Measurements from ENCODE around the gene WWOX. TPM values are rescaled to one million over a fixed set of nuclear protein-coding genes. Genes with fewer than 3 reads are reported as not detected.

WWOX gene
- total and polyA plus RNA-seq, 2 of the 13 experiments (the other 11 are each of a cell fraction or from before 2014, with no cell fraction given), result 9.1 to 37.4 TPM

DNA sequence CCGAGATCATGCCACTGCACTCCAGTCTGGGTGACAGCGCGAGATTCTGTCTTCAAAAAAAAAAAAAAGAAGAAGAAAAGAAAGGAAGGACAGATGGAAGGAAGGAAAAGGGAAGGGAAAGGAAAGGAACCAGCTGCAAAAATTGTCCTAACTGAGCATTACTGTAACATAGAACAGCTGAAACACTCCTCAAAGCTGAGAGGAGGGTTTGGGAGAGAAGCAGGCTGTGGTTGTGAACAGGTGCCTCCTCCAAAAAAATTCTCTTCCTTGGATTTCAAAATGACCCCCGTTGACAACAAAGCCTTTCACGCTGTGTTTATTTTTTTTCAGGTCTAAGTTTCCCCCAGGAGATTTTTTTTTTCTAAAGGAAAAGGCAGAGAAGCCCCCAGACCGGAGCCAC is 541.4 kb downstream of the WWOX start:
- Histone ChIP-seq H2AFZ (ENCODE audit: low read length) (no peak overlapping the region), H3K27me3 (ENCODE audit: control insufficient read depth in 1 of 2, insufficient read depth in 2 of 2, low read length in 2 of 2) (no peaks in the 10 kb centered on the region), H3K9me3 (ENCODE audit: low read length) (no peaks in the 10 kb centered on the region), H3K4me2 (ENCODE audit: low read depth, low read length) (no peak overlapping the region), H4K20me1 (ENCODE audit: insufficient read depth, low read length) (no peaks in the 10 kb centered on the region), H3K9ac (ENCODE audit: insufficient read depth, low read depth, low read length) (no peak overlapping the region), H3K36me3 (replicated peaks in 1 of 2; ENCODE audit: control insufficient read depth in 1 of 2, insufficient read depth in 2 of 2, low read length in 2 of 2) (no peaks in the 10 kb centered on the region), H3K4me1 (ENCODE audit: insufficient read depth, low read length) (peaks cover 8% of the 10 kb centered on the region; the same call in 1 of the 2 replicates), H3K79me2 (ENCODE audit: insufficient read depth, low read length) (no peaks in the 10 kb centered on the region), H3K4me3 (replicated peaks in 1 of 3; ENCODE audit: insufficient read depth in 1 of 3, low read depth in 2 of 3, low read length in 3 of 3) (no peak overlapping the region), H3K27ac (ENCODE audit: extremely low read length, insufficient read depth, low read length) (no peak overlapping the region)
- POLR2A ChIA-PET, result no interaction called here
- CTCF ChIA-PET (ENCODE audit: low intra/inter-chr PET ratio, low total read pairs), result no interaction called here
- in situ Hi-C loops (cut with HindIII; ENCODE audit: extremely low pct_ligation_motif_present, low pct_unique_long_range_greater_than_20kb) (no loop called here), intact Hi-C loops (cut with micrococcal nuclease; ENCODE audit: unreplicated experiment) (no loop called here)
- FAIRE-seq, result no peak
- ATAC-seq, result no peak
- 80% methylated on average over 6 of the region's 6 CpGs for WGBS (ENCODE audit: low lambda C conversion rate)
- no peak for DNase-seq (ENCODE audit: low spot score)
- TF ChIP-seq, protein P1, sequence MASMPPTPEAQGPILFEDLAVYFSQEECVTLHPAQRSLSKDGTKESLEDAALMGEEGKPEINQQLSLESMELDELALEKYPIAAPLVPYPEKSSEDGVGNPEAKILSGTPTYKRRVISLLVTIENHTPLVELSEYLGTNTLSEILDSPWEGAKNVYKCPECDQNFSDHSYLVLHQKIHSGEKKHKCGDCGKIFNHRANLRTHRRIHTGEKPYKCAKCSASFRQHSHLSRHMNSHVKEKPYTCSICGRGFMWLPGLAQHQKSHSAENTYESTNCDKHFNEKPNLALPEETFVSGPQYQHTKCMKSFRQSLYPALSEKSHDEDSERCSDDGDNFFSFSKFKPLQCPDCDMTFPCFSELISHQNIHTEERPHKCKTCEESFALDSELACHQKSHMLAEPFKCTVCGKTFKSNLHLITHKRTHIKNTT (CRISPR knock-in tag; IDR thresholded peaks at IDR 0.05), result no peak
- TF ChIP-seq HOXA3 (CRISPR knock-in tag; IDR thresholded peaks at IDR 0.05), result no peak
- TF ChIP-seq THAP8 (CRISPR knock-in tag; IDR thresholded peaks at IDR 0.05; ENCODE audit: borderline replicate concordance), result no peak
- no peak for TF ChIP-seq EHMT2 (IDR thresholded peaks at IDR 0.05; ENCODE audit: borderline replicate concordance, low read depth, low read length)
- TF ChIP-seq ZBTB8A (CRISPR knock-in tag; IDR thresholded peaks at IDR 0.05; ENCODE audit: borderline replicate concordance, low read depth), result no peak
- TF ChIP-seq ZNF225 (CRISPR knock-in tag; IDR thresholded peaks at IDR 0.05), result no peak
- no peak for TF ChIP-seq SRSF1 (optimal IDR thresholded peaks at IDR 0.05; ENCODE audit: low read depth, low read length)
- TF ChIP-seq SMAD9 (CRISPR knock-in tag; IDR thresholded peaks at IDR 0.05), result no peak
- no peak for TF ChIP-seq ZNF83 (CRISPR knock-in tag; IDR thresholded peaks at IDR 0.05; ENCODE audit: borderline replicate concordance)
- no peak for TF ChIP-seq BORCS8-MEF2B (CRISPR knock-in tag; IDR thresholded peaks at IDR 0.05)
- TF ChIP-seq ZNF501 (CRISPR knock-in tag; IDR thresholded peaks at IDR 0.05), result no peak
- TF ChIP-seq TBL1XR1 (IDR thresholded peaks at IDR 0.05; ENCODE audit: borderline replicate concordance, low read length, partially characterized antibody), result no peak
- no peak for TF ChIP-seq NONO (IDR thresholded peaks at IDR 0.05)
- TF ChIP-seq NONO (CRISPR knock-in tag; conservative IDR thresholded peaks at IDR 0.05), result no peak
- BruUV-seq (replicated peaks), result no TSS peak
